Activated T-helper 1 cell treated with Interleukin-2 at 50 U/mL for 16 hours (primary cell): ENCODE results near the gene ALDH18A1.

Experiments used
- DNase-seq: peaks from one replicate; pipeline ENCODE4 v3.0.0-alpha.2; 2020; ENCODE audit warnings: low read depth

ALDH18A1 gene

DNA sequence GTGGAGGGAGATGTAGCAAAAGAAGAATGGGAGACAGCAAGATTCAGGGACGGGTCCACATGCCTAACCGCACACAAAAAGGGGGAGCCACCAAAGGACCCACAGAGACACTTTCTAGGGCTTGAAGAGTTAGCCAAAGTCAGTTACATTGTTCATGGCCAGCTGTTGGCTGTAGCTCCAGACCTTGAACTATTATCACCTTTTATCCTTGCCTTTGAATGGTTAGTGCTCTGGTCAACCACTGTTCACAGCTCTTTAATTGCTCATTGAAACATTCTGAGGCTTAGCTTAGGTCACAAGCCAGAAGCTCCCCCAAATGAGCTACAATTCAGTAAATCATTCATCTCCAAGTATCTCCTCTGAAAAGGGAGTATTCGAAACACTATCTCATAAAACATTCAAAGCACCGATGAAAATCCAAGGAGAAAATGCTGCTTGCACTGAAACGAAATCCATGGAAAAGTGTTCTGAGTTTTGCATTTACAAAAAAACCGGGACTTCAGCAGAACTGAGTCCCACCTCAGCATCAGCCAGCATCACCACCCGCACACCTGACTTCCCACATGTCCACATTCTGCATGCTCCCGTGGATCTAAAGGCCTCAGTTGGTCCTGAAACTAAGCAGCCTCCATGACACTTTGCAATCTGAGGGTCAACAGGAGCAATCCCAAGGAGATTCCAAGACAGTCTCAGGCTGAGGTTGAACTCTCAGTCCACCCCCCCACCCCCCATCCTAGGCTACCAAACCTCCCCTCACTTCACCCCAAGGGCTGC, 99.3 kb downstream of the ALDH18A1 start:
- DNase-seq: no peak
